Measurements from ENCODE around the gene CHKB.

- TF ChIP-seq CTCF (IDR thresholded peaks at IDR 0.05; ENCODE audit: insufficient read depth, low read depth, low read length) (no peak), EZH2 (IDR thresholded peaks at IDR 0.05; ENCODE audit: insufficient read depth, low read length) (no peak)
Observed at GRCh38 chr22:50581031-50581949, 1.4 kb downstream of the CHKB start.
